ENCODE data around the gene MAOA. TPM values are rescaled to one million over a fixed set of nuclear protein-coding genes. Genes with fewer than 3 reads are reported as not detected.

MAOA gene
- total RNA-seq, 1 donor from 2014 or later = 2.1 TPM

GRCh38 chrX:43679058-43679457 lies 23.0 kb downstream of the MAOA start:
- no peak overlapping the region for H3K4me3 ChIP-seq (ENCODE audit: low read depth, low read length)
- TF ChIP-seq CTCF (IDR thresholded peaks at IDR 0.05; ENCODE audit: insufficient read depth, low read length, poor library complexity, severe bottlenecking) = no peak
- no peaks in the 10 kb centered on the region for H3K36me3 ChIP-seq (ENCODE audit: control insufficient read depth, insufficient read depth, low read length)
- no peak for DNase-seq (ENCODE audit: low read depth)
- H3K27me3 ChIP-seq (ENCODE audit: control insufficient read depth, insufficient read depth, low read length) = no peaks in the 10 kb centered on the region

- no peak for TF ChIP-seq CTCF (IDR thresholded peaks at IDR 0.05; ENCODE audit: insufficient read depth, low read length, poor library complexity, severe bottlenecking)
- no peak for DNase-seq (ENCODE audit: low read depth)
- Histone ChIP-seq H3K27me3 (ENCODE audit: control insufficient read depth, insufficient read depth, low read length) (no peaks in the 10 kb centered on the region), H3K4me3 (ENCODE audit: low read depth, low read length) (no peak overlapping the region), H3K36me3 (ENCODE audit: control insufficient read depth, insufficient read depth, low read length) (no peaks in the 10 kb centered on the region)
Observed at GRCh38 chrX:43679778-43680177, 23.7 kb downstream of the MAOA start.

- H3K27me3 ChIP-seq (ENCODE audit: control insufficient read depth, insufficient read depth, low read length) = no peaks in the 10 kb centered on the region
- no peak for TF ChIP-seq CTCF (IDR thresholded peaks at IDR 0.05; ENCODE audit: insufficient read depth, low read length, poor library complexity, severe bottlenecking)
- DNase-seq (ENCODE audit: low read depth) = no peak
- no peak overlapping the region for H3K4me3 ChIP-seq (ENCODE audit: low read depth, low read length)
- H3K36me3 ChIP-seq (ENCODE audit: control insufficient read depth, insufficient read depth, low read length) = no peaks in the 10 kb centered on the region
Observed at GRCh38 chrX:43682726-43683125, 26.6 kb downstream of the MAOA start.

DNA sequence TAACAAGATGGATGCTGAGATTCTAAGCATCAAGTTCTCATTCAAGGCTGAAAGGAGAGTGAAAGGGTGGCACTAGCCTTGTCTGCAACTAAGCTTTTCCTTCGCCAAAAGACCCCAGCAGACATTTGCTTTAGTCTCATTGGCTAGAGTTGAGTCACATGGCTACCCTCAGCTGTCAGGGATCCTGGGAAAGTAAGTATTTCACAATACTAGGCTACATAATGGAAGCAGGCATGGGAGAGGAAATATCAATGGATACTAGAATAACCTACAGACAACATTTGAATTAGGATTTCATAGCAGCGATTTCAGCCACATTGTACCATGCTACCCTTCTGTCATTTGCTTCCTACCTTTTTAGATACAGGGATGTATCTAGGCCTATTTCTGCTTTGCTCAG lies 29.1 kb downstream of the MAOA start:
- DNase-seq (ENCODE audit: low read depth) = no peak
- Histone ChIP-seq H3K27me3 (ENCODE audit: control insufficient read depth, insufficient read depth, low read length) (no peaks in the 10 kb centered on the region), H3K4me3 (ENCODE audit: low read depth, low read length) (no peak overlapping the region), H3K36me3 (ENCODE audit: control insufficient read depth, insufficient read depth, low read length) (no peaks in the 10 kb centered on the region)
- TF ChIP-seq CTCF (IDR thresholded peaks at IDR 0.05; ENCODE audit: insufficient read depth, low read length, poor library complexity, severe bottlenecking) = no peak

DNA sequence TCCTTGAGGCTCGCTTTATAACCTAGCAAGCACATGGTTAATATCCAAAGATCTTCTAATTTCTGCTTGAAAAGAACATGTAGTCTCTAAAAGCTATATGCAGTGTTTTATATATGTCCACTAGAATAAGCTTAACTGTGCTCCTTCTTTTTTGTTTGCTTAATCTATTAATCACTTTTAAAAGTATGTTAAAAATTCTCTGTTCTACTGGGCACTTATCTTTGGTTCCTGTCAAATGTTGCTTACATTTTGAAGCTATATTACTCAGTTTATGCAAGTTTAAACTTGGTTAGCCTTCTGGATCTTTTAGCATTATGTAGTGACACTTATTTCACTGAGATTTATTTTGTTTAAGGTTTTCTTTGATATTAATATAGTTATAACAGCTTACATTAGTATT lies 32.5 kb downstream of the MAOA start:
- no peak for TF ChIP-seq CTCF (IDR thresholded peaks at IDR 0.05; ENCODE audit: insufficient read depth, low read length, poor library complexity, severe bottlenecking)
- DNase-seq (ENCODE audit: low read depth) = no peak

GRCh38 chrX:43693602-43694406 lies 37.7 kb downstream of the MAOA start:
- no peak overlapping the region for H3K4me3 ChIP-seq (ENCODE audit: low read depth, low read length)
- no peak for DNase-seq (ENCODE audit: low read depth)
- no peaks in the 10 kb centered on the region for H3K27me3 ChIP-seq (ENCODE audit: control insufficient read depth, insufficient read depth, low read length)
- H3K36me3 ChIP-seq (ENCODE audit: control insufficient read depth, insufficient read depth, low read length) = no peaks in the 10 kb centered on the region
- TF ChIP-seq CTCF (IDR thresholded peaks at IDR 0.05; ENCODE audit: insufficient read depth, low read length, poor library complexity, severe bottlenecking) = no peak

More for the DNA sequence above, 32.5 kb downstream of the MAOA start:
- H3K27me3 ChIP-seq (ENCODE audit: control insufficient read depth, insufficient read depth, low read length) = no peaks in the 10 kb centered on the region
- no peaks in the 10 kb centered on the region for H3K36me3 ChIP-seq (ENCODE audit: control insufficient read depth, insufficient read depth, low read length)
- H3K4me3 ChIP-seq (ENCODE audit: low read depth, low read length) = no peak overlapping the region

Data from kidney epithelial cell (primary cell).